Activated CD8-positive, alpha-beta T cell treated with anti-CD3 and anti-CD28 coated beads for 36 hours (primary cell): ENCODE data around the gene SNRPN. TPM values are rescaled to one million over a fixed set of nuclear protein-coding genes. Genes with fewer than 3 reads are reported as not detected.

Experiments used
- ATAC-seq: fragments of 200-7000 bp; cut with Tn5 transposase; one replicate; pipeline ENCODE4 v1.10.0; 2021; ENCODE audit warnings: mild to moderate bottlenecking, moderate library complexity
- CTCF ChIA-PET: fragments of 350-600 bp; sonication (Branson Sonifier 250); formaldehyde crosslinking; loops from one replicate; lab custom pipeline; 2021; ENCODE audit warnings: antibody characterized with exemption; lab: Charles Lee
- POLR2A ChIA-PET: fragments of 350-600 bp; sonication (Branson Sonifier 250); formaldehyde crosslinking; loops from one replicate; lab custom pipeline; 2021; ENCODE audit warnings: antibody characterized with exemption; lab: Charles Lee
- DNase-seq: peaks from one replicate; pipeline ENCODE4 v3.0.0-alpha.2; 2020
- H3K27ac Mint-ChIP-seq: one replicate; pipeline ENCODE4 v1.8.0; 2021; ENCODE audit warnings: mild to moderate bottlenecking, mixed read lengths
- H3K27me3 Mint-ChIP-seq: one replicate; pipeline ENCODE4 v1.8.0; 2021; ENCODE audit warnings: mixed read lengths
- H3K36me3 Mint-ChIP-seq: one replicate; pipeline ENCODE4 v1.8.0; 2021; ENCODE audit warnings: low read depth, mixed read lengths
- H3K4me1 Mint-ChIP-seq: one replicate; pipeline ENCODE4 v1.8.0; 2021; ENCODE audit warnings: low read depth, mixed read lengths
- H3K4me3 Mint-ChIP-seq: one replicate; pipeline ENCODE4 v1.8.0; 2021; ENCODE audit warnings: mild to moderate bottlenecking, moderate library complexity, mixed read lengths
- H3K9me3 Mint-ChIP-seq: one replicate; pipeline ENCODE4 v1.8.0; 2021; ENCODE audit warnings: mixed read lengths
- CTCF ChIP-seq: fragments of 200-600 bp; IDR thresholded peaks from one replicate; pipeline ENCODE4 v1.8.0; 2022; ENCODE audit warnings: antibody characterized with exemption, mild to moderate bottlenecking
- intact Hi-C: fragments of 100-400 bp; cut with micrococcal nuclease; formaldehyde crosslinking; loops from one replicate; pipeline ENCODE4 v1.10.0; 2022
- total RNA-seq, 2 experiments: library from RNA; stranded (reverse); gene quantifications; one replicate each; pipeline ENCODE4 v1.2.3, GENCODE V29; 2021

Gene SNRPN
- total RNA-seq, 2 experiments from 2014 or later, result 73.5 to 74.5 TPM

GRCh38 chr15:24977686-24978085 is 22.9 kb downstream of the SNRPN start:
- intact Hi-C loops, result no loop called here
- H3K27me3 Mint-ChIP-seq, result no peaks in the 10 kb centered on the region
- H3K27ac Mint-ChIP-seq, result no peak overlapping the region
- POLR2A ChIA-PET, result no interaction called here
- H3K36me3 Mint-ChIP-seq, result peaks cover 90% of the 10 kb centered on the region
- CTCF ChIA-PET, result no interaction called here
- no peak overlapping the region for H3K4me3 Mint-ChIP-seq
- H3K9me3 Mint-ChIP-seq, result peaks cover 49% of the 10 kb centered on the region
- no peaks in the 10 kb centered on the region for H3K4me1 Mint-ChIP-seq
- no peak for TF ChIP-seq CTCF
- no peak for ATAC-seq
- DNase-seq, result no peak

DNA sequence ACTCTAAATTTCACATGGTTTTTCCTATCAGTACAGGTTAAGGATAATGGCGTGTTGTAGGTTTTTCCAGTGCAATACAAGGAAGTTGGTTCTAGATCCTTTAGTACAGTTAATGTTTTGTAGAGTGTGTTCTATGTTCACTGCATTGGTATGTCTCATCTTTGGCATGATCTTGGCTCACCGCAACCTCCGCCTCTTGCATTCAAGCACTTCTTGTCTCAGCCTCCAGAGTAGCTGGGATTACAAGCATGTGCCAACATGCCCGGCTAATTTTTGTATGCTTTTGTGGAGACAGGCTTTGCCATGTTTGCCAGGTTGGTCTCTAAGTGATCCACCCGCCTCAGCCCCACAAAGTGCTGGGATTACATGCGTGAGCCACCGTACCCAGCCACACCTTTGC is 30.4 kb downstream of the SNRPN start:
- no peak overlapping the region for H3K27ac Mint-ChIP-seq
- no peak for DNase-seq
- no peak for ATAC-seq
- H3K36me3 Mint-ChIP-seq, result peaks cover 88% of the 10 kb centered on the region
- H3K27me3 Mint-ChIP-seq, result no peaks in the 10 kb centered on the region
- intact Hi-C loops, result no loop called here
- TF ChIP-seq CTCF, result no peak
- H3K9me3 Mint-ChIP-seq, result peaks cover 54% of the 10 kb centered on the region
- H3K4me1 Mint-ChIP-seq, result no peaks in the 10 kb centered on the region
- ChIA-PET POLR2A (no interaction called here), CTCF (no interaction called here)
- no peak overlapping the region for H3K4me3 Mint-ChIP-seq

DNA sequence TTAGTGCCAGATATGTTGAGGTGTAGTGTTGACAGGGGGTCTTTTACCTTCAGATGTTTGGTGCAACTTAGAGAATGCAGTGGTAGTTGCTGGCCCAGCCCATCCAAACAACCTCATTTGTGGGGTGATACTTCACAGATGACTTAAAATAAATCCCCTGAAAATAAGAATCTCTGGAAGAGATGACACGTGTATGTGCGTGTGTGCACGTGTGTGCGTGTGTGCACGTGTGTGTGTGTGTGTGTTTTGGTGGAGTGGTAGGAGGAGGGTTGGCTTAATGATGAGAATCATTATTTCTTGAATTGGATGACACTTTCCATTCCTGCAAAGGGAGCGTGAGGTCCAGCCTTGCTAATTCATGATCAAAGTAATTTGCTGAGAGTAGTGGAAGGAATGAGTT is 31.9 kb downstream of the SNRPN start:
- H3K4me3 Mint-ChIP-seq, result no peak overlapping the region
- intact Hi-C loops, result no loop called here
- H3K27me3 Mint-ChIP-seq, result no peaks in the 10 kb centered on the region
- POLR2A ChIA-PET, result no interaction called here
- DNase-seq (no peak), ATAC-seq (no peak)
- H3K9me3 Mint-ChIP-seq, result peaks cover 60% of the 10 kb centered on the region
- H3K27ac Mint-ChIP-seq, result no peak overlapping the region
- TF ChIP-seq CTCF, result no peak
- no peaks in the 10 kb centered on the region for H3K4me1 Mint-ChIP-seq
- CTCF ChIA-PET, result no interaction called here
- H3K36me3 Mint-ChIP-seq, result peaks cover 90% of the 10 kb centered on the region

DNA sequence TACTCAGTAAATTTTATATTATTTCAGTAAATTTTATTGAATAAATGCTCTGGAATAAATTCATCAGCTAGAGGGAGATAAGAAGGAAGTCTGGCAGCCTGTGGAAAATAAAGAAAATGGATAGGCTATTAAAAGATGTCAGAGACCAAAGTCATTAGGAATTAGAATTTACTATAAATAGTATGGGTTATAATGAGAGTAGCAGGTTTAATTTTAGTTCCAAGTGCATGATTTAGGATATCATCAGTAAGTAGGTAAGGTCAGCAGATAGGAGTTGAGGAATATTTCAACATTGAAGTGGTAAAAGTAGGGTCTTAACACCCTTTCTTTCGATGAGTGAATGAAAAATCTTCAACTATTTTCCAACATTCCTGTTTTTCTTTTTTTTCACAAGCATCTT is 64.6 kb downstream of the SNRPN start:
- H3K27ac Mint-ChIP-seq, result no peak overlapping the region
- peaks cover 57% of the 10 kb centered on the region for H3K9me3 Mint-ChIP-seq
- intact Hi-C loops, result no loop called here

GRCh38 chr15:25022233-25022632 is 67.4 kb downstream of the SNRPN start:
- no peak for TF ChIP-seq CTCF
- POLR2A ChIA-PET, result no interaction called here
- Mint-ChIP-seq H3K27ac (no peak overlapping the region), H3K4me3 (no peak overlapping the region), H3K4me1 (no peaks in the 10 kb centered on the region), H3K9me3 (peaks cover 67% of the 10 kb centered on the region), H3K36me3 (peaks cover 78% of the 10 kb centered on the region), H3K27me3 (no peaks in the 10 kb centered on the region)
- DNase-seq, result no peak
- intact Hi-C loops, result no loop called here
- ATAC-seq, result no peak
- CTCF ChIA-PET, result no interaction called here

More for the DNA sequence above, 64.6 kb downstream of the SNRPN start:
- peaks cover 59% of the 10 kb centered on the region for H3K36me3 Mint-ChIP-seq
- CTCF ChIA-PET, result no interaction called here
- ATAC-seq, result no peak
- no peak overlapping the region for H3K4me3 Mint-ChIP-seq
- no peak for DNase-seq
- H3K4me1 Mint-ChIP-seq, result no peaks in the 10 kb centered on the region
- POLR2A ChIA-PET, result no interaction called here
- TF ChIP-seq CTCF, result no peak
- no peaks in the 10 kb centered on the region for H3K27me3 Mint-ChIP-seq

Other genes with a start within 250 kb of the SNRPN start
- 10 to 100 TPM; 16.7 to 17.8 TPM for gene SNURF, start within 50 bp of the SNRPN start, total RNA-seq